OCI-LY3 (cell line): ENCODE results near the gene PTPRT.

Experiments used
- H2AFZ ChIP-seq: fragments of 200-600, 300-600 bp; shearing (Covaris generic); 2 replicates; pipeline ENCODE4 v1.6.0; 2014; ENCODE audit warnings: antibody characterized with exemption, low read depth, low read length
- H3K27ac ChIP-seq: fragments of 200-600, 300-600 bp; sonication (generic); 2 replicates; pipeline ENCODE4 v1.5.1; 2014; ENCODE audit warnings: mild to moderate bottlenecking, low read length, moderate library complexity, mixed read lengths
- H3K27me3 ChIP-seq: fragments of 200-600, 300-600 bp; sonication (generic); 2 replicates; pipeline ENCODE4 v1.6.1; 2014; ENCODE audit warnings: low read depth, low read length, mixed read lengths
- H3K36me3 ChIP-seq: fragments of 200-600, 300-600 bp; sonication (generic); replicated peaks from 2 replicates; pipeline ENCODE3; 2014; ENCODE audit warnings: low read depth, low read length, mixed read lengths
- H3K4me1 ChIP-seq: fragments of 300-600, 200-600 bp; sonication (generic); 2 replicates; pipeline ENCODE4 v1.6.1; 2014; ENCODE audit warnings: low read length, mixed read lengths
- H3K4me2 ChIP-seq: fragments of 200-600, 300-600 bp; sonication (generic); 2 replicates; pipeline ENCODE4 v1.6.1; 2014; ENCODE audit warnings: low read length, mixed read lengths
- H3K4me3 ChIP-seq: fragments of 300-600, 200-600 bp; sonication (generic); 2 replicates; pipeline ENCODE4 v1.5.1; 2014; ENCODE audit warnings: antibody characterized with exemption, mild to moderate bottlenecking, low read length, moderate library complexity
- H3K79me2 ChIP-seq: fragments of 300-600, 200-600 bp; shearing (Covaris generic); 2 replicates; pipeline ENCODE4 v1.6.1; 2014; ENCODE audit warnings: mild to moderate bottlenecking, low read length, mixed read lengths
- H3K9ac ChIP-seq: fragments of 300-600, 200-600 bp; shearing (Covaris generic); 2 replicates; pipeline ENCODE4 v1.6.0; 2014; ENCODE audit warnings: mild to moderate bottlenecking, low read length, moderate library complexity
- H3K9me3 ChIP-seq: fragments of 200-600, 300-600 bp; shearing (Covaris generic); 2 replicates; pipeline ENCODE4 v1.6.1; 2014; ENCODE audit warnings: low read length, mixed read lengths; ENCODE audit not compliant: insufficient read depth
- H4K20me1 ChIP-seq: fragments of 200-600, 300-600 bp; sonication (generic); 2 replicates; pipeline ENCODE4 v1.6.1; 2016; ENCODE audit warnings: low read length, mixed read lengths; ENCODE audit not compliant: insufficient read depth
- EZH2phosphoT487 ChIP-seq: fragments of 200-600 bp; shearing (Covaris generic); IDR thresholded peaks from 2 replicates; pipeline ENCODE4 v1.6.1; 2018; ENCODE audit warnings: antibody characterized with exemption, mixed run types, low read depth
- TF ChIP-seq, protein P1 (sequence below): fragments of 200-600, 300-600 bp; sonication (generic); IDR thresholded peaks from 2 replicates; pipeline ENCODE4 v1.5.1; 2014; ENCODE audit warnings: antibody characterized with exemption, low read length, low read depth

The PTPRT gene

DNA sequence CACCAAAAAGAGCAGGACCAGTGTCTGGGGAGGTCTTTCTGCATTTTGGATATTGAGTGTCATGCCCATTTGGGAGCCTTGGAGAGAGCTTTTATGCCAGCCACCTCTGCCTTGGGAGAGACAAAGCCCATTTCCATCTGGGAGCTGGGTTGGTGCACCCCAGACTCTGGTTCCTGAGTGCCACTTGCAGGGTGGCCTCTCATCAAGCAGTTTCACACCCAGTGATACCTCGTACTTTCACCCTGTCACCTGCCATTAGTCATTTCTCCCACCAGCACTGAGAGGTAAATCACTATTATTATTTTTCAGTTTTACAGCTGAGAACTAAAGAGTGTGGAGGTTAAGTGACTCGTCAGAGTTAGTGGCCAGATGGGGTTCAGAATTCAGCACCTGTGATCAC lies 94.7 kb downstream of the PTPRT start:
- Histone ChIP-seq H3K4me2 (no peak overlapping the region), H3K27ac (no peak overlapping the region), H3K4me3 (no peak overlapping the region), H2AFZ (no peak overlapping the region), H3K27me3 (peaks cover 29% of the 10 kb centered on the region), H3K36me3 (no peaks in the 10 kb centered on the region), H3K9me3 (no peaks in the 10 kb centered on the region), H3K9ac (no peak overlapping the region), H3K79me2 (no peaks in the 10 kb centered on the region), H3K4me1 (no peaks in the 10 kb centered on the region), H4K20me1 (no peaks in the 10 kb centered on the region)
- no peak for TF ChIP-seq EZH2phosphoT487
- TF ChIP-seq, protein P1, sequence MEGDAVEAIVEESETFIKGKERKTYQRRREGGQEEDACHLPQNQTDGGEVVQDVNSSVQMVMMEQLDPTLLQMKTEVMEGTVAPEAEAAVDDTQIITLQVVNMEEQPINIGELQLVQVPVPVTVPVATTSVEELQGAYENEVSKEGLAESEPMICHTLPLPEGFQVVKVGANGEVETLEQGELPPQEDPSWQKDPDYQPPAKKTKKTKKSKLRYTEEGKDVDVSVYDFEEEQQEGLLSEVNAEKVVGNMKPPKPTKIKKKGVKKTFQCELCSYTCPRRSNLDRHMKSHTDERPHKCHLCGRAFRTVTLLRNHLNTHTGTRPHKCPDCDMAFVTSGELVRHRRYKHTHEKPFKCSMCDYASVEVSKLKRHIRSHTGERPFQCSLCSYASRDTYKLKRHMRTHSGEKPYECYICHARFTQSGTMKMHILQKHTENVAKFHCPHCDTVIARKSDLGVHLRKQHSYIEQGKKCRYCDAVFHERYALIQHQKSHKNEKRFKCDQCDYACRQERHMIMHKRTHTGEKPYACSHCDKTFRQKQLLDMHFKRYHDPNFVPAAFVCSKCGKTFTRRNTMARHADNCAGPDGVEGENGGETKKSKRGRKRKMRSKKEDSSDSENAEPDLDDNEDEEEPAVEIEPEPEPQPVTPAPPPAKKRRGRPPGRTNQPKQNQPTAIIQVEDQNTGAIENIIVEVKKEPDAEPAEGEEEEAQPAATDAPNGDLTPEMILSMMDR: no peak

DNA sequence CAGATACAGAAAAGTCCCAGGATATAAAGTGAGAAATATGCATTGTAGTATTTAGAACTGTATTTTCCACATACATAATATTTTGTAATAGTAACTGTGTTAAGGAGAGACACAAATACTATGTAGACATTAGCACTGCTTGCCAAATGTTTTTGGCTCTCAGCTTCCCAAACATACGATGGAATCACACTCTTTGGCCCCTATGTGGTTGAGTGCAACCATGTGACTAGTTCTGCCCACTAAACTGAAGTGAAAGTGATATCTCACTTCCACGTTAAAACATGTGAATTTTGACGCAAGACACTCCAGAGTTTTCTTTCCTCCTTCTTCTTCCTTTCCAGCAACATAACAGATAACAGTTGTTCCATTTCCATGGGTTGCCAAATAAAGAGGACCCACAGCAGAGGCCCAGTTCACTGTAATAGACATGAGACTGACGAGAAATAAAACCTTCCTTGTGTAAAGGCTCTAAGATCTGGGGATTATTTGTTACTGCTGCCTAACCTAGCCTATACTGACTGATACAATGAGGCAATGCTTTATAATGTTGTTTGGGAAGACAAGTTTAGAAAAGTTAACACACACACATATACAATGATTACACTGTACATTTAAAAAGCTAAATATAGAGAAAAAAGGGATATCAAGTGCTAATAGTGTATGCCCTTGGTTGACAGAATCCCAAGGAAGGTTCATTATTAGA lies 97.2 kb downstream of the PTPRT start:
- no peaks in the 10 kb centered on the region for H3K79me2 ChIP-seq
- no peak overlapping the region for H2AFZ ChIP-seq
- H3K9me3 ChIP-seq: no peaks in the 10 kb centered on the region
- no peaks in the 10 kb centered on the region for H3K36me3 ChIP-seq
- H3K9ac ChIP-seq: no peak overlapping the region
- no peaks in the 10 kb centered on the region for H3K4me1 ChIP-seq
- no peak overlapping the region for H3K4me2 ChIP-seq
- H3K27me3 ChIP-seq: 0 out of 2 replicates have a peak, but pooled peaks cover 12% of the 10 kb centered on the region
- no peak overlapping the region for H3K4me3 ChIP-seq
- H4K20me1 ChIP-seq: no peaks in the 10 kb centered on the region
- no peak overlapping the region for H3K27ac ChIP-seq
- TF ChIP-seq EZH2phosphoT487: no peak
- TF ChIP-seq, protein P1: no peak

DNA sequence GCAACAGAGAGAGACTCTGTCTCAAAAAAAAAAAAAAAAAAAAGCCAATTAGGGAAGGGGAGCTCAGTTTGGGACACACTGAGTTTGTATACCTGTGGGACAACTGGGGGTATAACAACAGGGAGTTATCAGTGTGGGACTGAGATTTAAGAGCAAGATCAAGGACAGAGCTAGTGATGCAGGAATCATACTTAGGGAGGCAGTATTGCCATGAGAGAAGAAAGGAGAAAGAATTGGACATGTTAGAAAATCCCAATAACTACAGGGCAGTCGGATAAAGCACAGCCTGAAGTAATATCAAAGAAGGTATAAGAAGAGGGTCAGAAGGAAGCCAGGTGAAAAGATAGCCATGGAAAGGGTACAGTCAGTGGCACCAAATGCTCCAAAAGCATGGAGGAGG lies 121.2 kb downstream of the PTPRT start:
- Histone ChIP-seq H3K4me2 (no peak overlapping the region), H3K9me3 (no peaks in the 10 kb centered on the region), H3K27ac (no peak overlapping the region), H3K4me3 (no peak overlapping the region), H3K79me2 (no peaks in the 10 kb centered on the region), H3K27me3 (peaks cover 3% of the 10 kb centered on the region; the same call in 1 of the 2 replicates), H3K36me3 (no peaks in the 10 kb centered on the region), H3K4me1 (no peaks in the 10 kb centered on the region), H2AFZ (no peak overlapping the region), H4K20me1 (no peaks in the 10 kb centered on the region), H3K9ac (no peak overlapping the region)
- no peak for TF ChIP-seq EZH2phosphoT487
- TF ChIP-seq, protein P1: no peak

DNA sequence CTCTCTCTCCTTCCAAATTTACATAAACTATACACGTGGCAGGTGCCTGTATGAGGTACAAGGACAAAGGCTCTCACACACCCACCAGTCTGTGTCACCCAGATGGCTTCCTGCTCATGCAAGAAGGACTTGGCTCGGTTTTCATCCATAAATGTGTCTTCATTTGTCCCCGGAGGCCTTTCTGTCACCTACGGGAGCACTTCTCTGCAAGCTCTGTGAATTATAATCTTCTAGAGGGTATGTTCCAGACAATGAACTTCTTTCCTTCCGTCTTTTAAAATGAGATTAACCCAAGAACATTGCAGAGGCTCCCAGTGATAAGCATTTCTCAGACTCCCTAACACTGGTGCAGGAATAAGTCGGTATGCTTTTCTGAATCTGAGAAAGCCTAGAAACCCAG lies 123.6 kb downstream of the PTPRT start:
- Histone ChIP-seq H3K4me2 (no peak overlapping the region), H3K27me3 (peaks cover 20% of the 10 kb centered on the region), H3K9me3 (no peaks in the 10 kb centered on the region), H4K20me1 (no peaks in the 10 kb centered on the region), H3K27ac (no peak overlapping the region), H3K79me2 (no peaks in the 10 kb centered on the region), H3K36me3 (no peaks in the 10 kb centered on the region), H3K4me1 (no peaks in the 10 kb centered on the region), H3K4me3 (no peak overlapping the region), H2AFZ (no peak overlapping the region), H3K9ac (no peak overlapping the region)
- no peak for TF ChIP-seq EZH2phosphoT487
- TF ChIP-seq, protein P1: no peak
